Measurements from ENCODE around the gene SH3TC1. TPM values are rescaled to one million over a fixed set of nuclear protein-coding genes. Genes with fewer than 3 reads are reported as not detected.
A peak's percentile ranks its signal among the peaks of the same experiment; 100 is the strongest.

Gene SH3TC1
- total and polyA plus RNA-seq, 2 of the 13 experiments (the other 11 are each of a cell fraction or from before 2014, with no cell fraction given) = 14.9 to 21.8 TPM

GRCh38 chr4:8231551-8232049 lies 32.5 kb downstream of the SH3TC1 start:
- in situ Hi-C loops (cut with HindIII; ENCODE audit: extremely low pct_ligation_motif_present, low pct_unique_long_range_greater_than_20kb) = no loop called here
- no peak for ATAC-seq
- ChIA-PET POLR2A (interaction anchor here (1.1 kb wide), 1 partner anchor 55 kb away, joined by 5 read pairs; no protein-coding TSS in a partner anchor), CTCF (ENCODE audit: low intra/inter-chr PET ratio, low total read pairs) (no interaction called here)
- FAIRE-seq = no peak
- Histone ChIP-seq H3K4me1 (ENCODE audit: insufficient read depth, low read length) (peaks cover 24% of the 10 kb centered on the region), H3K4me3 (replicated peaks in 1 of 3; ENCODE audit: insufficient read depth in 1 of 3, low read depth in 2 of 3, low read length in 3 of 3) (no peak overlapping the region), H3K36me3 (replicated peaks in 1 of 2; ENCODE audit: control insufficient read depth in 1 of 2, insufficient read depth in 2 of 2, low read length in 2 of 2) (peaks cover 20 to 37% of the 10 kb centered on the region in 2 experiments; a peak in 4 of 5 replicates), H3K9me3 (ENCODE audit: low read length) (no peaks in the 10 kb centered on the region), H4K20me1 (ENCODE audit: insufficient read depth, low read length) (no peaks in the 10 kb centered on the region), H3K27ac (ENCODE audit: extremely low read length, insufficient read depth, low read length) (no peak overlapping the region), H3K9ac (ENCODE audit: insufficient read depth, low read depth, low read length) (no peak overlapping the region), H3K27me3 (ENCODE audit: control insufficient read depth in 1 of 2, insufficient read depth in 2 of 2, low read length in 2 of 2) (no peaks in the 10 kb centered on the region), H3K79me2 (ENCODE audit: insufficient read depth, low read length) (no peaks in the 10 kb centered on the region), H3K4me2 (ENCODE audit: low read depth, low read length) (no peak overlapping the region), H2AFZ (ENCODE audit: low read length) (no peak overlapping the region)
- TF ChIP-seq AGO2 (optimal IDR thresholded peaks at IDR 0.05; ENCODE audit: low read depth, low read length) = peak; percentile 78
- no peak for TF ChIP-seq ZNF646 (CRISPR knock-in tag; IDR thresholded peaks at IDR 0.05)
- TF ChIP-seq RNF219 (CRISPR knock-in tag; IDR thresholded peaks at IDR 0.05) = no peak
- TF ChIP-seq ZNF775 (CRISPR knock-in tag; IDR thresholded peaks at IDR 0.05; ENCODE audit: borderline replicate concordance) = no peak
- 0 out of 2 replicates have a peak, but pooled peaks have one; percentile 28 for TF ChIP-seq HNRNPL (IDR thresholded peaks at IDR 0.05; ENCODE audit: low read depth, low read length)
- TF ChIP-seq ZSCAN9 (CRISPR knock-in tag; IDR thresholded peaks at IDR 0.05; ENCODE audit: borderline replicate concordance) = no peak
- peak; percentile 67; the same call in 1 of the 2 replicates for TF ChIP-seq ZC3H13 (CRISPR knock-in tag; IDR thresholded peaks at IDR 0.05)
- TF ChIP-seq ZNF546 (CRISPR knock-in tag; conservative IDR thresholded peaks at IDR 0.05) = no peak
- no peak for TF ChIP-seq GZF1 (CRISPR knock-in tag; IDR thresholded peaks at IDR 0.05)
- TF ChIP-seq PTBP1 (IDR thresholded peaks at IDR 0.05; ENCODE audit: low read depth, low read length, poor library complexity, severe bottlenecking) = no peak
- no peak for TF ChIP-seq RFX1 (IDR thresholded peaks at IDR 0.05)
- no TSS peak for BruUV-seq (replicated peaks)
- 96% methylated on average over 15 of the region's 21 CpGs for WGBS (ENCODE audit: low lambda C conversion rate)
- DNase-seq (ENCODE audit: low spot score) = no peak
- intact Hi-C loops (cut with micrococcal nuclease; ENCODE audit: unreplicated experiment) = no loop called here

All from HepG2 (cell line).